Ammon's horn (tissue), 1 donor: ENCODE measurements around the gene ACTN4.
"Not testable (repeated sequence)": the region's sequence is repeated elsewhere in the genome, so short reads cannot be mapped to it uniquely, and the experiment has no call there.

Experiments
- DNase-seq: peaks from one replicate; pipeline ENCODE4 v3.0.0-alpha.2; 2016; ENCODE audit warnings: low spot score

Gene ACTN4

DNA sequence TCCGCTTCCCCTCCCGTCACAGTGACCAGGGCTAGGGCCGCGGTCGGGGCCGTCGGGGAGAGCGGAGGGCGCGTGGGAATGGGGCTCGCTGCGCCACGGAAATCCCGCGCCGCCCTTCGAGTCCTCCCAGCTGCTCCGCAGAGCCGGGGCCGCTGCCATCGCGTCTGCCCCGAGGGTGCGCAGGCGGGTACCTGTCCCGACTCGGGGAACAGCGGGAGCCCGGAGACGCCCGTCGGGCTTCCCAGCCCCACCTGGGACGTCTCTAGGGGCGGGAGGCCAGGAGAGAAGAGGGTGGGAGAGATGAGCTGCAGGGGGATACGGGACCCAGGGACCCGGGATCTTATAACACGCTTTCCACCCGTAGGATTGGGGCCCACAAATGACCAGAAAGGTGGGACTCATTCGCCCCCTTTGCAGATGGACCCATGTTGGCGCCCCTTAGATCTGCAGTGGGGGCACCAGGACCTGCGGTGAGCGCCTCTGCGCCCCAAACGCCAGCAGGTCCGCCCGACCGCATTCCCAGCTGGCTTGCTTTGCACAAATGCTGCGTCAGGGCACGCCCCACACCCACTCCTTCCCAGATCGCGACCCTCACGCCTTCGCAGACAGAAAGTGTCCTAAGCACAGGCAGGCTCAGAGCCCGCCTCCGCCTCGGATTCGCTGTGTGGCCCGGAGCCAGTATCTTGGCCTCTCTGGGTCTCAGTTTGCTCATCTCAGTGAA is 122.9 kb downstream of the ACTN4 start:
- not testable (repeated sequence) for DNase-seq

GRCh38 chr19:38770949-38771275 is 123.5 kb downstream of the ACTN4 start:
- DNase-seq: not testable (repeated sequence)

GRCh38 chr19:38771569-38771968 is 124.1 kb downstream of the ACTN4 start:
- not testable (repeated sequence) for DNase-seq

DNA sequence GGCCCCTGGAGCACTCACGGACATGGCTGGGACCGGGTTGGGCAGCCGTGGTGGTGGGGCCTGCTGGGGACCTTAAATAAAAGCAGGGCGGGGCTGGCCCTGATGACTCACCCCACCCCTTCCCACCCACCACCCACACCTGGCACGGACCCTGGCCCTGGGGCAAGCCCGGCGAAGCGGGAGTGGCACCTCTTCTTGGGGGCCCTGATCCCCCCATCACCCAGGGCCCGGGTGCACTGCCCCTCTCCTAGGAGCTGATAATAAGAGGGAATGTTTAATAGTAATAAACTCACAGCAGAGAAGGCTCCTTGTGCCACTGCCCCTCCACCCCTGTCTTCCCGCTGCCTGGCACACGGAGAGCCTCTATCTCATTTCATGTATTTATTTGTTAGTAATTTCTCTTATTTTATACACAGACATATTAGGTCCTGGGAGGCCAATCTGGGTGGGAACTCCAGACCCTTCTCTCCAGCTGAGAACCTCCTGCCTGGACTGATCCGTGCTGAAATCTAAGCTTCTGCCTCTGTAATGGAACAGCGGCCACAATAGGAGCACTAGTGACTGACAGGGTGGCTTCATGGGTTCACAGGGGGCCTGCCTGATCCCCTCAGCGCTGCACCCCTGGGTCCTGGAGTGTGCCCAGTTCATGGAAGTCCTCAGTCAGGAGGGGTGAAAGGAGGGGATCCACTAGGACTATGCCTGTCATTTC is 126.2 kb downstream of the ACTN4 start, which contains the start of gene LGALS7:
LGALS7 (minus strand) TSS at position 49 of the 709 bp plus-strand sequence; CDS start at position 24, 25 bp downstream.
- no peak for DNase-seq

DNA sequence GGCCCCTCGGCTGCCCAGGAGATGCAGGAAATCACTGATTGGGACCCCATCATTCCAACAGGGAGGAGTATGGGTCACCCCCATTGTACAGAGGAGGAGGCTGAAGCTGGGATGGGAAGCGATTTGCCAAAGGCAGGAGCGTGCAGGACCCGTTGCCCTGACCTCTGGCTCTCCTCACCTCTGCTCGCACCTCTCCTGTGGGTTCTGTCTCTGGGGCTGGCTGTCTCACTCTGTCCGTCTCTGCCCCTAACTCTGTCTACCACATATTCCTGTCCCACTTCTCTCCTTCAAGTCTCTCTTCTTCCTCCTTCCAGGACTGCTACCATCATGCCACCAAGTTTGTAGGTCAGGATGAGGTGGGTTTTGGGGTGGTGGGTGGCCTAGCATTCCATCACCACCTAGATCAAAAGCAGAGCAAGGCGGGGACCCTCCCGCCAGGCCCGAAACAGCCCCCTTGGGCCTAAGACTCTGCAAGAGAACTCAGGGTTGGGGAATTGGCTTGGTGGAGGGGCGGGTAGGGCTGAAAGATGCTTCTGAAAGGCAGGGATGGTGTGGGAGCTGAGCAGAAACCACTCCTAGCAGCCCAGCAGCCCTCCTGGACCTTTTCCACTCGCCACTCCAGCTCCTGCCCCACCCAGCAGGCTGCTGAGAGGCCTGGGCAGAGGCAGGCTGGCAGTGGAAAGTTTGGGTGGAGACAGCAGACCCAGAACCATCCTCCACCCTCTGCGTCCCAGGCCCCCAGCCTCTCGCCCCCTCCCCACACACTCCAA is 126.9 kb downstream of the ACTN4 start:
- no peak for DNase-seq

DNA sequence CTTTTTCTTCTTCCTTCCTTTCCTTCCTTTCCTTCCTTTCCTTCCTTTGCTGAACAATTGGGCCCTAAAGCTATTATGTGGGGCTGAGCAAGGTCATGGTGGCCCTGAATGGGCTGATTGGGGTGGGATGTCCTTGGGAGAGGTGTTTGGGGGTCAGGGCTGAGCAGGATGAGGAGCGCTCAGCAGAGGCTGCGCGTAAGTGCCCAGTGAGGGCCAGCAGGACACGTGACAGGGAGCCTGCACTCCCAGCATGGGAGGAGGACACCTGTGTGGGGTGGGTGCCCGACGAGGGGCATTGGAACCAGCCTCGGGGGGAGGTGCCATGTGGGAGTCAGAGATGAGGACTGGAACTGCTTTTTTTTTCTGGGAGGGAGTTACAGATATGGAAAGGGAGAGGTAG is 131.3 kb downstream of the ACTN4 start:
- no peak for DNase-seq

- DNase-seq: no peak
Observed at GRCh38 chr19:38780443-38780842, 133.0 kb downstream of the ACTN4 start.

- DNase-seq: no peak
Observed at GRCh38 chr19:38781058-38781457, 133.6 kb downstream of the ACTN4 start.
